Osteoblast (primary cell): ENCODE data around the gene MSANTD1. TPM values are rescaled to one million over a fixed set of nuclear protein-coding genes. Genes with fewer than 3 reads are reported as not detected.

ENCODE experiments used
- DNase-seq: peaks from one replicate; pipeline ENCODE4 v3.0.0; 2011; ENCODE audit warnings: low spot score, mixed read lengths; ENCODE audit not compliant: insufficient read length; ENCODE audit errors: missing footprints
- H2AFZ ChIP-seq: 2 replicates; pipeline ENCODE4 v1.6.0; 2011; ENCODE audit warnings: mild to moderate bottlenecking, low read length
- H3K27ac ChIP-seq: 2 replicates; pipeline ENCODE4 v1.5.1; 2011; ENCODE audit warnings: mild to moderate bottlenecking, low read depth, low read length, moderate library complexity
- H3K27me3 ChIP-seq: 2 replicates; pipeline ENCODE4 v1.6.0; 2012; ENCODE audit warnings: mild to moderate bottlenecking, control low read depth, inconsistent platforms, low read length, moderate library complexity; ENCODE audit not compliant: insufficient read depth
- H3K36me3 ChIP-seq: 2 replicates; pipeline ENCODE4 v1.5.1; 2011; ENCODE audit warnings: mild to moderate bottlenecking, low read length, control low read depth, moderate library complexity; ENCODE audit not compliant: insufficient read depth
- H3K4me1 ChIP-seq: 2 replicates; pipeline ENCODE4 v1.5.1; 2011; ENCODE audit warnings: mild to moderate bottlenecking, low read length, control low read depth, moderate library complexity; ENCODE audit not compliant: insufficient read depth
- H3K4me2 ChIP-seq: 2 replicates; pipeline ENCODE4 v1.6.0; 2011; ENCODE audit warnings: mild to moderate bottlenecking, low read length; ENCODE audit not compliant: insufficient read depth
- H3K4me3 ChIP-seq: fragments of 200-600 bp; sonication (generic); 3 replicates; pipeline ENCODE4 v1.5.1; 2012; ENCODE audit warnings: mild to moderate bottlenecking, low read length, inconsistent platforms; ENCODE audit not compliant: insufficient read depth
- H3K79me2 ChIP-seq: 2 replicates; pipeline ENCODE4 v1.6.0; 2012; ENCODE audit warnings: mild to moderate bottlenecking, low read length, control low read depth, inconsistent platforms; ENCODE audit not compliant: insufficient read depth
- H3K9me3 ChIP-seq: 2 replicates; pipeline ENCODE4 v1.5.1; 2011; ENCODE audit warnings: low read depth, low read length, control low read depth
- H4K20me1 ChIP-seq: 2 replicates; pipeline ENCODE4 v1.6.0; 2012; ENCODE audit warnings: mild to moderate bottlenecking, low read length, control low read depth; ENCODE audit not compliant: insufficient read depth
- total RNA-seq: library from RNA; depleted of rRNA; stranded (reverse); fragments of >200 nt; gene quantifications from 2 replicates; pipeline ENCODE4 v1.2.3, GENCODE V29; 2012
- TF ChIP-seq, protein P1 (sequence below): IDR thresholded peaks from 2 replicates; pipeline ENCODE4 v1.5.1; 2011; ENCODE audit warnings: mild to moderate bottlenecking, low read depth, low read length, moderate library complexity; ENCODE audit errors: extremely low read depth

The MSANTD1 gene
- total RNA-seq, 1 donor, result 0.72 TPM

DNA sequence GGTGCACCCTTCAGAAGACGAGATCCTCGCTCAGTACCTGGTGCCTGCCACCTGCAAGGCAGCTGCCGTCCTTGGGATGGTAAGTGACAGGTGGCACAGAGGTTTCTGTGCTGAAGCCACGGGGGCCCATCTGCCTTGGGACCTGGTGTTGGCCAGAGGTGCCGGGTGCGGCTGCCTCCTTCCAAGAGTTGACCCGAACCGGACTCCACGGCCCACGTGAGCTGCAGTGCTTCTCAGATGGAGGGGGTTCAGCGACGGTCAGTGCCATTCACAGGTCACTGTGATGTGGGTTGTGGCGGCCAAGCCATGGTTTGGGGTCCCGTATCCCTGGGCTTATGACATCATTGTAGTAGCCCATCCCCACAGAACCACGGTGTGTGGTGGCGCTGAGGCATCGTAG is 19.0 kb upstream of the MSANTD1 start:
- no peak overlapping the region for H2AFZ ChIP-seq
- no peak overlapping the region for H3K4me2 ChIP-seq
- H3K27ac ChIP-seq, result no peak overlapping the region
- no peaks in the 10 kb centered on the region for H3K9me3 ChIP-seq
- DNase-seq, result peak; percentile 56
- no peaks in the 10 kb centered on the region for H4K20me1 ChIP-seq
- TF ChIP-seq, protein P1, sequence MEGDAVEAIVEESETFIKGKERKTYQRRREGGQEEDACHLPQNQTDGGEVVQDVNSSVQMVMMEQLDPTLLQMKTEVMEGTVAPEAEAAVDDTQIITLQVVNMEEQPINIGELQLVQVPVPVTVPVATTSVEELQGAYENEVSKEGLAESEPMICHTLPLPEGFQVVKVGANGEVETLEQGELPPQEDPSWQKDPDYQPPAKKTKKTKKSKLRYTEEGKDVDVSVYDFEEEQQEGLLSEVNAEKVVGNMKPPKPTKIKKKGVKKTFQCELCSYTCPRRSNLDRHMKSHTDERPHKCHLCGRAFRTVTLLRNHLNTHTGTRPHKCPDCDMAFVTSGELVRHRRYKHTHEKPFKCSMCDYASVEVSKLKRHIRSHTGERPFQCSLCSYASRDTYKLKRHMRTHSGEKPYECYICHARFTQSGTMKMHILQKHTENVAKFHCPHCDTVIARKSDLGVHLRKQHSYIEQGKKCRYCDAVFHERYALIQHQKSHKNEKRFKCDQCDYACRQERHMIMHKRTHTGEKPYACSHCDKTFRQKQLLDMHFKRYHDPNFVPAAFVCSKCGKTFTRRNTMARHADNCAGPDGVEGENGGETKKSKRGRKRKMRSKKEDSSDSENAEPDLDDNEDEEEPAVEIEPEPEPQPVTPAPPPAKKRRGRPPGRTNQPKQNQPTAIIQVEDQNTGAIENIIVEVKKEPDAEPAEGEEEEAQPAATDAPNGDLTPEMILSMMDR, result no peak
- H3K36me3 ChIP-seq, result peaks cover 59% of the 10 kb centered on the region
- no peaks in the 10 kb centered on the region for H3K27me3 ChIP-seq
- no peak overlapping the region for H3K4me3 ChIP-seq
- H3K79me2 ChIP-seq, result no peaks in the 10 kb centered on the region
- H3K4me1 ChIP-seq, result no peaks in the 10 kb centered on the region

DNA sequence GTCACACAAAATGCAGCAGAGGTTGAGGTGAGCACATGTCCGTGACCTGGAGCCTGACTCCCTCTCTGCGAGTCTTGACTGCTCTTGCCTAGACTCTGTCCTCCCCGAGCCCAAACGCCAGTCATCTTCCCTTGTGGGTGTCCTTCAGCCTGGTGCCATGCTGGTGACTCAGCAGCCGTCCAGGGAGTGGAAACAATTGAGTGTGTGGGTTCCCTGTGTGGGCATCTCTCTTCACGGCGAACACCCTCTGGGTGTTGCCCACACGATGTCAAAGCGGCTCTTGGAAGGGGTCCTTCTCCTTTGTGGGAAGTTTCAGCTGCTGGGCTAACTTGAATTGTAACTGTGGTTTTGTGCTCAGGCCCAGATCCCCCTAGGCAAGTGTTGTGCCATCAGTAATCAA is 17.5 kb upstream of the MSANTD1 start:
- no peaks in the 10 kb centered on the region for H4K20me1 ChIP-seq
- TF ChIP-seq, protein P1, result no peak
- no peak overlapping the region for H3K4me3 ChIP-seq
- H3K27ac ChIP-seq, result no peak overlapping the region
- peak; percentile 92 for DNase-seq
- no peaks in the 10 kb centered on the region for H3K27me3 ChIP-seq
- H3K79me2 ChIP-seq, result no peaks in the 10 kb centered on the region
- H3K4me2 ChIP-seq, result no peak overlapping the region
- H3K9me3 ChIP-seq, result no peaks in the 10 kb centered on the region
- peaks cover 72% of the 10 kb centered on the region for H3K36me3 ChIP-seq
- no peak overlapping the region for H2AFZ ChIP-seq
- no peaks in the 10 kb centered on the region for H3K4me1 ChIP-seq

DNA sequence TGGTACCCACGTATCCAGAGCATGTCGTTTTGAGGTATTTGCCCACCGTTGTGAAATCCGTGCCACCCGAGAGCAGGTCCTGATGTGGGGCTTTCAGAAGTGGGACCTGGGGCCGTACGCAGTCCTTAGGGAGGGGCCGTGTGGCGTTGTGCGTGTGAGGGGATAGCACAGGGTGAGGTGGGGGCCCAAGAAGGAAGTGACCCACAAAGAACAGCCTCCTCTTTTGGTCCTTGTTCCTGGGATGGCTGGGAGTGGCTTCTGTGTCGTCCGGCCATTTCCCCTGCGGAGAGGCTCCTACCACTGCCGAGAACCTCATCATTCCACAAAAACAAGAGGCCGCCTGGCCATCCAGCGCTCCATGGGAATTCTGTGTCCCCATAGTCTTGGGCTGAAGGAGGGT is 17.0 kb upstream of the MSANTD1 start:
- H3K9me3 ChIP-seq, result no peaks in the 10 kb centered on the region
- no peaks in the 10 kb centered on the region for H3K27me3 ChIP-seq
- no peak overlapping the region for H2AFZ ChIP-seq
- no peaks in the 10 kb centered on the region for H3K79me2 ChIP-seq
- H4K20me1 ChIP-seq, result no peaks in the 10 kb centered on the region
- no peak overlapping the region for H3K4me2 ChIP-seq
- no peak for DNase-seq
- TF ChIP-seq, protein P1, result no peak
- no peak overlapping the region for H3K27ac ChIP-seq
- H3K4me1 ChIP-seq, result no peaks in the 10 kb centered on the region
- H3K4me3 ChIP-seq, result no peak overlapping the region
- peaks cover 72% of the 10 kb centered on the region for H3K36me3 ChIP-seq

DNA sequence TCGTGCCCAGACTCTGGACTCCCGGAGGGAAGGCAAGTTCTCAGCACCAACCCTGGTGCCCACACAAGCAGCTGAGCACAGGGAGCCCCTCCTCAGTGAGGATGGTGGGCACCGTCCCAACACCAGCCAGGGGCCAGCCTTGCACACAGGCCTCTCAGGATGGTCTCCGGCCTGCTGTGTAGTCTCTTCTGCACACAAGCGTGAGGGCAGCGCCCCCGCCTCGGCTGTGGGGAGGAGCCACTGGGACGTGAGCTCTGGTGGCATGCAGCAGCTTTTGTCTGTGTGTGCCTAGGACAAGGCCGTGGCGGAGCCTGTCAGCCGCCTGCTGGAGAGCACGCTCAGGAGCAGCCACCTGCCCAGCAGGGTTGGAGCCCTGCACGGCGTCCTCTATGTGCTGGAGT is 16.1 kb upstream of the MSANTD1 start:
- no peaks in the 10 kb centered on the region for H3K9me3 ChIP-seq
- no peaks in the 10 kb centered on the region for H4K20me1 ChIP-seq
- TF ChIP-seq, protein P1, result no peak
- H3K4me1 ChIP-seq, result no peaks in the 10 kb centered on the region
- H3K4me3 ChIP-seq, result no peak overlapping the region
- H3K27ac ChIP-seq, result no peak overlapping the region
- peaks cover 72% of the 10 kb centered on the region for H3K36me3 ChIP-seq
- no peaks in the 10 kb centered on the region for H3K79me2 ChIP-seq
- peak; percentile 76 for DNase-seq
- no peak overlapping the region for H3K4me2 ChIP-seq
- no peaks in the 10 kb centered on the region for H3K27me3 ChIP-seq
- H2AFZ ChIP-seq, result no peak overlapping the region
